Naive thymus-derived CD4-positive, alpha-beta T cell (primary cell): ENCODE data around the gene ANKRD66. TPM values are rescaled to one million over a fixed set of nuclear protein-coding genes. Genes with fewer than 3 reads are reported as not detected.
A peak's percentile ranks its signal among the peaks of the same experiment; 100 is the strongest.
"Not testable (repeated sequence)": the region's sequence is repeated elsewhere in the genome, so short reads cannot be mapped to it uniquely, and the experiment has no call there.

Source experiments
- ATAC-seq: fragments of 150-1000 bp; cut with Tn5 transposase; 2 replicates; pipeline ENCODE4 v1.10.0; 2021; ENCODE audit warnings: mild to moderate bottlenecking, moderate library complexity
- CTCF ChIA-PET: fragments of 350-600 bp; sonication (Branson Sonifier 250); formaldehyde crosslinking; loops from one replicate; lab custom pipeline; 2021; ENCODE audit warnings: antibody characterized with exemption; lab: Charles Lee
- POLR2A ChIA-PET: fragments of 350-600 bp; sonication (Branson Sonifier 250); formaldehyde crosslinking; loops from one replicate; lab custom pipeline; 2021; ENCODE audit warnings: antibody characterized with exemption, inconsistent platforms; lab: Charles Lee
- DNase-seq, 9 donors: peaks; one replicate each; pipeline versions ENCODE4 v3.0.0 to v3.0.0-alpha.2; 2020 to 2022; ENCODE audit warnings: mixed read lengths in 1 of 9
- H3K27ac ChIP-seq: one replicate; pipeline ENCODE4 v1.7.0; 2013; ENCODE audit warnings: mild to moderate bottlenecking, low read depth, low read length, moderate library complexity
- H3K27me3 ChIP-seq, 2 donors: one replicate each; pipeline ENCODE4 v1.7.0; 2013; ENCODE audit warnings: low read length in 2 of 2, mild to moderate bottlenecking in 2 of 2, moderate library complexity in 2 of 2; ENCODE audit not compliant: control insufficient read depth in 2 of 2, insufficient read depth in 2 of 2
- H3K36me3 ChIP-seq, 3 experiments: 1 replicate in 2 of 3; 2 replicates in 1 of 3; pipeline ENCODE4 v1.7.0; 2013; ENCODE audit warnings: low read length in 3 of 3, mild to moderate bottlenecking in 3 of 3, moderate library complexity in 1 of 3; ENCODE audit not compliant: insufficient read depth in 3 of 3, control insufficient read depth in 2 of 3
- H3K4me1 ChIP-seq, 2 donors: one replicate each; pipeline ENCODE4 v1.7.0; 2013; ENCODE audit warnings: low read length in 2 of 2, mild to moderate bottlenecking in 2 of 2, moderate library complexity in 1 of 2; ENCODE audit not compliant: control insufficient read depth in 2 of 2, insufficient read depth in 2 of 2
- H3K4me3 ChIP-seq: 2 replicates; pipeline ENCODE4 v1.7.0; 2013; ENCODE audit warnings: mild to moderate bottlenecking, low read length
- H3K9me3 ChIP-seq, 3 experiments: 1 replicate in 2 of 3; 2 replicates in 1 of 3; pipeline ENCODE4 v1.7.0; 2013; ENCODE audit warnings: low read length in 3 of 3; ENCODE audit not compliant: control insufficient read depth in 2 of 3
- H3K27ac Mint-ChIP-seq, 9 donors: one replicate each; pipeline ENCODE4 v1.8.0; 2020 to 2022; ENCODE audit warnings: mixed read lengths in 9 of 9, mild to moderate bottlenecking in 8 of 9, moderate library complexity in 5 of 9, inconsistent platforms in 2 of 9
- H3K27me3 Mint-ChIP-seq, 5 donors: one replicate each; pipeline ENCODE4 v1.8.0; 2021 to 2022; ENCODE audit warnings: mixed read lengths in 5 of 5, mild to moderate bottlenecking in 1 of 5
- H3K36me3 Mint-ChIP-seq, 5 donors: one replicate each; pipeline ENCODE4 v1.8.0; 2020 to 2022; ENCODE audit warnings: mixed read lengths in 5 of 5, mild to moderate bottlenecking in 3 of 5, inconsistent platforms in 1 of 5
- H3K4me1 Mint-ChIP-seq, 7 donors: one replicate each; pipeline ENCODE4 v1.8.0; 2020 to 2022; ENCODE audit warnings: mixed read lengths in 7 of 7, mild to moderate bottlenecking in 3 of 7, inconsistent platforms in 1 of 7
- H3K4me3 Mint-ChIP-seq, 10 donors: one replicate each; pipeline ENCODE4 v1.8.0; 2020 to 2022; ENCODE audit warnings: mild to moderate bottlenecking in 10 of 10, mixed read lengths in 10 of 10, moderate library complexity in 6 of 10, inconsistent platforms in 2 of 10
- H3K9me3 Mint-ChIP-seq, 11 donors: one replicate each; pipeline ENCODE4 v1.8.0; 2020 to 2022; ENCODE audit warnings: mixed read lengths in 11 of 11, mild to moderate bottlenecking in 4 of 11, inconsistent platforms in 1 of 11, moderate library complexity in 1 of 11
- intact Hi-C, 2 donors: fragments of 100-400 bp; cut with micrococcal nuclease; formaldehyde crosslinking; loops; one replicate each; pipeline ENCODE4 v1.15.1; 2023
- polyA plus RNA-seq, 2 donors: library from polyadenylated mRNA; unstranded; fragments of 300-500 nt; fragmentation: Illumina TruSeq; gene quantifications; one replicate each; pipeline ENCODE4 v1.2.3, GENCODE V29; 2021
- total RNA-seq, 6 experiments: library from RNA in 5 of 6; stranded (reverse) in 5 of 6; gene quantifications; 1 replicate in 5 of 6; 2 replicates in 1 of 6; pipeline ENCODE4 v1.2.3 and lab custom pipeline; 2021 to 2026

The ANKRD66 gene
- total and polyA plus RNA-seq, 7 experiments from 2014 or later: not detected

DNA sequence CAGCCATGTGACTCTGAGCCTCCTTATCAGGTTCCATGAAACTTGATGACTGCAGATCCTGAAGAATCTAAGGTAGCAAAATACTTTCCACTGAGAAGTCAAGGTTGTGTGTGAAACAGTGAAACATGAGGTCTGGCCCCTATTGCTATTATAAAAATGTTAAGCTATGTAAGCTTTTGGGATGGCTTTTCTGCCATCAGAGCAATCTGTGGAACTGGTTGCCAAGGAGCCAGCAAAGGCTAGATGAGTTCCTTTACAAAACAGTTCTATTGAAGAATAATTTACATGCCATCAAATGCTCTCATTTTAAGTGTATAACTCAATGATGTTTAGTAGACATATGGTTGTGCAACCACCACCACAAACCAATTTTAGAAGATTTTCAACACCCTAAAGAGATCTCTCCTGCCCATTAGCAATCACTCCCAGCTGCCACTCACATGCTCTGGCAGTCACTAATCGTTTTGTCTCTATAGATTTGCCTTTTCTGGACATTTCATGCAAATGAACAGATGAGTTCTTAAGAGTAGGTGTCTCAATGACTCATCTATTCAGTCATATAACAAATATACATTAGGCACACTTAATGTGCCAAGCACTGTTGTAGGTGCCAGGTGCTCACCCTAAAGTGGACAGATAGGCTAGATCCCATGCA lies 26.6 kb downstream of the ANKRD66 start:
- Histone ChIP-seq H3K4me3 (no peak overlapping the region), H3K27me3 (no peaks in the 10 kb centered on the region), H3K36me3 (no peaks in the 10 kb centered on the region), H3K4me1 (no peaks in the 10 kb centered on the region), H3K9me3 (no peaks in the 10 kb centered on the region), H3K27ac (no peak overlapping the region)
- Mint-ChIP-seq H3K36me3 (no peaks in the 10 kb centered on the region), H3K4me3 (no peak overlapping the region), H3K9me3 (peaks cover 0 to 3% (median 0%) of the 10 kb centered on the region in 11 donors), H3K27ac (no peak overlapping the region), H3K27me3 (peaks cover 4 to 18% (median 11%) of the 10 kb centered on the region in 5 donors), H3K4me1 (peaks cover 0 to 2% (median 0%) of the 10 kb centered on the region in 7 donors)
- ATAC-seq: no peak
- ChIA-PET POLR2A (no interaction called here), CTCF (no interaction called here)
- DNase-seq: no peak
- intact Hi-C loops: no loop called here

DNA sequence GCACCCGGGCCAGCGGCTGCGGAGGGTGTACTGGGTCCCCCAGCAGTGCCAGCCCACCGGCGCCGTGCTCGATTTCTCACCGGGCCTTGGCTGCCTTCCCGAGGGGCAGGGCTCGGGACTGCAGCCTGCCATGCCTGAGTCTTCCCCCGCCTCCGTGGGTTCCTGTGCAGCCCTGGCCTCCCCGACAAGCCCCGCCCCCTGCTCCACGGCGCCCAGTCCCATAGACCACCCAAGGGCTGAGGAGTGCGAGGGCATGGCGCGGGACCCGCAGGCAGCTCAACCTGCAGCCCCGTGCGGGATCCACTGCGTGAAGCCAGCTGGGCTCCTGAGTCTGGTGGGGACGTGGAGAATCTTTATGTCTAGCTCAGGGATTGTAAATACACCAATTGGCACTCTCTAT lies 28.0 kb downstream of the ANKRD66 start:
- POLR2A ChIA-PET, DNase-seq, H3K9me3 ChIP-seq, H3K9me3 Mint-ChIP-seq, H3K4me3 Mint-ChIP-seq, CTCF ChIA-PET, H3K27ac Mint-ChIP-seq, intact Hi-C loops, H3K4me1 Mint-ChIP-seq, H3K27me3 ChIP-seq, H3K36me3 ChIP-seq, H3K36me3 Mint-ChIP-seq, H3K4me1 ChIP-seq, H3K27ac ChIP-seq, H3K4me3 ChIP-seq, ATAC-seq: not testable (repeated sequence)
- H3K27me3 Mint-ChIP-seq: peaks cover 4 to 18% (median 4%) of the 10 kb centered on the region in 5 donors

- ATAC-seq: no peak
- Histone ChIP-seq H3K27me3 (no peaks in the 10 kb centered on the region), H3K36me3 (no peaks in the 10 kb centered on the region), H3K4me3 (no peak overlapping the region), H3K9me3 (no peaks in the 10 kb centered on the region), H3K4me1 (no peaks in the 10 kb centered on the region), H3K27ac (no peak overlapping the region)
- POLR2A ChIA-PET: no interaction called here
- Mint-ChIP-seq H3K27me3 (peaks cover 1 to 25% (median 4%) of the 10 kb centered on the region in 5 donors), H3K36me3 (no peaks in the 10 kb centered on the region), H3K4me3 (no peak overlapping the region), H3K9me3 (peaks cover 0 to 4% (median 0%) of the 10 kb centered on the region in 11 donors), H3K27ac (no peak overlapping the region), H3K4me1 (no peaks in the 10 kb centered on the region)
- intact Hi-C loops: no loop called here
- CTCF ChIA-PET: no interaction called here
- no peak for DNase-seq
These were observed 29.5 kb downstream of the ANKRD66 start for GRCh38 chr6:46776070-46776712.

DNA sequence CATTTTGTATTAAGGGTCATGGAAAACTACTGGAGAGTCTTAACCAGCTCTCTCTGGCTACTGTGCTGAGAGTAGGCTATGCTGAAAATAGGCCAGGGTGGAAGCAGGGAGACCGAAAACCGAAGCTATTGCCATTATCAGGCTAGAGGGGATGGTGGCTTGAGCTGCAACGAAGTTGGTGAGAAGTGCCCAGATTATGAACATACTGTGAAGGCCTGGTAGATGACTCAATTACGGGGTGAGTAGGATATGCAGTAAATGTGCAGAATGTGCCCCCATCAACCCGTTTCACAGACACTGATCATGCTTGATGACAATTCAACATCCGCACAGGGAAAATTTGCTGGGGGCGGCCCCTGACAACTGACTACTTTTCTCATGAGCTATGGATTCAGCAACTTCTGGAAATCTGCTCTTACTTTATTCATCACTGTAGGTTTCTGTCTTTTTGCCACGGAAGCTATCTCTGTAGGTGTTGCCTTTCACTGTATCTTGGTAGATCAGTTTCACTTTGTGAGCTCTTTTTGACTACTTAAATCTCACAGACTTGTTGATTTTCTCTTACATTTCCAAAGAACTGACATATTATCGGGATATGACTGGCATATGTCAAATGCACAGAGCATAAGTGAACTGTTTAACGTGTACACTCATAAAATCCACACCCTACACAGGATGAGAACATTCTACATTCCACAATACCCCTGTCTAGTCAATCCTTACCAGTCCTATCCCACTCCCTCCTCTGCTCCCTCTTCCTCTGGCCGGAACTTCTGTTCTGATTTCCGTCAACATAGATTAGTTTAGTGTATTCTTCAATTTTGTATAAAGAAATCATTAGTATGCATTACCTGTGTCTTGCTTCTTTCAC lies 31.0 kb downstream of the ANKRD66 start:
- CTCF ChIA-PET: no interaction called here
- Histone ChIP-seq H3K9me3 (no peaks in the 10 kb centered on the region), H3K27me3 (no peaks in the 10 kb centered on the region), H3K4me3 (no peak overlapping the region), H3K27ac (no peak overlapping the region), H3K4me1 (no peaks in the 10 kb centered on the region), H3K36me3 (no peaks in the 10 kb centered on the region)
- no peaks in the 10 kb centered on the region for H3K4me1 Mint-ChIP-seq
- POLR2A ChIA-PET: no interaction called here
- ATAC-seq: no peak
- peaks cover 0 to 29% (median 4%) of the 10 kb centered on the region in 5 donors for H3K27me3 Mint-ChIP-seq
- DNase-seq: no peak
- intact Hi-C loops: no loop called here
- H3K9me3 Mint-ChIP-seq: peaks cover 0 to 4% (median 0%) of the 10 kb centered on the region in 11 donors
- no peaks in the 10 kb centered on the region for H3K36me3 Mint-ChIP-seq
- H3K27ac Mint-ChIP-seq: no peak overlapping the region
- H3K4me3 Mint-ChIP-seq: no peak overlapping the region

DNA sequence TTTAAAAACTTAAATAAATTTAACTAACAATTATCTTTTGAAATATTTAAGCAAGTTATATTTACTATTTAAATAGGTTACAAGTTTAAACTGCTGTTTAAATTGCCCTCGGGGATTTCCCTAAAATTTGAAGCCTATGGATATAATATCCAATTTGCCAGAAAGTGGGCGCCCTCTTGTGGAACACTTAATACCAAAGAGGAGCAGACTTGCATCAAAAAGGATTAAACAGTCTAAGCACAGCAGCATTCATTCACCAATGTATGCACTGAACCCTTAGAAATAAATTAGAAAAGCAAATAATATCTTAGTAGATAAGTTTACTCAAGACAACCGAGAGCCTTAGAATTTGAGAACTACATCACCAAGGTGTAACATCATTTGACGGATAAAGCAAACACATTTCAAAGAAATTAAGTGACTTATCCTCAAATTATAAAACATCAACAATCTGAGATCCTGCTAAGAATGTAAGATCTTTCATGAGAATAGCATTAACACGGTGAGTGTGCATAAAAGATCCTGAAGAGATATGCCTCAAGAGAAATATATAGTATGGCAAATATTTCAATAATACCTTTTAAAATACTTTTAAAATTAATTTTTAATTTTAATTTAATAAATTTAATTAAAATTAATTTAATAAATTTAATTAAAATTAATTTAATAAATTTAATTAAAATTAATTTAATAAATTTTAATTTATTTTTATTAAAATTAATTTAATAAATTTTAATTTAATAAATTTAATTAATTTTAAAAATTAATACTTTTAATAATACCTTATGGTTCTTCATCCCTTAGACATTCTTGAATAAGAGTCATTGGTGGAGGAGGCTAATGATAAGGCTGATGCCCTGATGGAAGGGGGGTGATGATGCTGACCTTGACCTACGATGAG lies 35.0 kb downstream of the ANKRD66 start:
- H3K27me3 Mint-ChIP-seq: peaks cover 0 to 32% (median 9%) of the 10 kb centered on the region in 5 donors
- ChIA-PET POLR2A (no interaction called here), CTCF (no interaction called here)
- Histone ChIP-seq H3K36me3 (no peaks in the 10 kb centered on the region), H3K4me3 (no peak overlapping the region), H3K9me3 (no peaks in the 10 kb centered on the region), H3K27me3 (no peaks in the 10 kb centered on the region), H3K4me1 (no peaks in the 10 kb centered on the region), H3K27ac (no peak overlapping the region)
- H3K4me3 Mint-ChIP-seq: no peak overlapping the region
- H3K9me3 Mint-ChIP-seq: peaks cover 0 to 4% (median 0%) of the 10 kb centered on the region in 11 donors
- no peaks in the 10 kb centered on the region for H3K4me1 Mint-ChIP-seq
- DNase-seq: no peak
- H3K27ac Mint-ChIP-seq: no peak overlapping the region
- peak; percentile 53 for ATAC-seq
- intact Hi-C loops: loop anchor here (1.0 to 2.0 kb wide), 2 partner anchors 691 kb away; no protein-coding TSS in a partner anchor
- no peaks in the 10 kb centered on the region for H3K36me3 Mint-ChIP-seq

DNA sequence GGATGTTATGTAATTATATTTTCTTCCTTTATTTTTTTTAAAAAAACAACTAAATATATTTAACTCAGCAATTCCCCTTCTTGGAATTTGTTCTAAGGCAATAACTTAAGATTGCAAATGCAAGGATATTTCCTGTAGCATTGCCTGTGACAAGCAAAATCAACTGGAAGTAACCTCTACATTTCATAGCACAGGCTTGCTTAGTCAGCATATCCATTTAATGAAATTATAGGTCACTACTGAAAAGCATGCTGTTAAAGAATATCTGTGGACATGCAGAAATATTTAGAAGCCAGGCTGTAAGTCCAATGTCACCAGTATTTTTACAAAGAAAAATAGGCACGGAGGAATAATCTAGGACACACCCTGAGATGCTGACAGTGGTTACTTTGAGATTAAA lies 37.8 kb downstream of the ANKRD66 start:
- Mint-ChIP-seq H3K27me3 (peaks cover 0 to 25% (median 10%) of the 10 kb centered on the region in 5 donors), H3K4me3 (no peak overlapping the region)
- no peak for ATAC-seq

More for the DNA sequence above, 37.8 kb downstream of the ANKRD66 start:
- CTCF ChIA-PET: no interaction called here
- Mint-ChIP-seq H3K9me3 (peaks cover 0 to 4% (median 0%) of the 10 kb centered on the region in 11 donors), H3K36me3 (no peaks in the 10 kb centered on the region), H3K4me1 (no peaks in the 10 kb centered on the region), H3K27ac (no peak overlapping the region)
- no peak for DNase-seq
- Histone ChIP-seq H3K27ac (no peak overlapping the region), H3K27me3 (no peaks in the 10 kb centered on the region), H3K4me1 (no peaks in the 10 kb centered on the region), H3K4me3 (no peak overlapping the region), H3K36me3 (no peaks in the 10 kb centered on the region), H3K9me3 (no peaks in the 10 kb centered on the region)
- intact Hi-C loops: no loop called here
- POLR2A ChIA-PET: no interaction called here
